Left lung (tissue), 10 donors: ENCODE data around the gene CHPF2. TPM values are rescaled to one million over a fixed set of nuclear protein-coding genes. Genes with fewer than 3 reads are reported as not detected.
A peak's percentile ranks its signal among the peaks of the same experiment; 100 is the strongest.

Source experiments
- ATAC-seq: fragments of 200-7000 bp; cut with Tn5 transposase; one replicate; pipeline ENCODE4 v1.9.1; 2020; ENCODE audit warnings: moderate library complexity
- DNase-seq, 4 donors: peaks; one replicate each; pipeline ENCODE4 v3.0.0-alpha.2; 2013 to 2020
- H3K27ac ChIP-seq, 2 donors: fragments of 200-600 bp; sonication (generic) in 1 of 2; one replicate each; pipeline versions ENCODE4 v1.5.0 to v1.8.0; 2020 to 2021
- H3K27me3 ChIP-seq, 2 donors: fragments of 200-600 bp; sonication (generic) in 1 of 2; one replicate each; pipeline versions ENCODE4 v1.5.0 to v1.8.0; 2020 to 2021
- H3K36me3 ChIP-seq, 2 donors: fragments of 200-600 bp; sonication (generic) in 1 of 2; one replicate each; pipeline versions ENCODE4 v1.5.0 to v1.8.0; 2020 to 2021
- H3K4me1 ChIP-seq, 2 donors: fragments of 200-600 bp; one replicate each; pipeline ENCODE4 v1.8.0; 2021
- H3K4me3 ChIP-seq, 2 donors: fragments of 200-600 bp; sonication (generic) in 1 of 2; one replicate each; pipeline versions ENCODE4 v1.5.0 to v1.8.0; 2020 to 2021; ENCODE audit warnings: mild to moderate bottlenecking in 1 of 2
- H3K9me3 ChIP-seq, 2 donors: fragments of 200-600 bp; sonication (generic) in 1 of 2; one replicate each; pipeline versions ENCODE4 v1.5.0 to v1.8.0; 2020 to 2021
- intact Hi-C, 2 donors: fragments of 100-400 bp; cut with DNase I; formaldehyde crosslinking; loops; one replicate each; pipeline versions ENCODE4 v1.11.2 to v1.14.2; 2022
- polyA plus RNA-seq, 6 donors: library from polyadenylated mRNA; unstranded; fragments of 120-200 nt; gene quantifications; one replicate each; pipeline ENCODE4 v1.2.1, GENCODE V29; 2013; ENCODE audit not compliant: insufficient read length in 6 of 6
- total RNA-seq, 2 donors: library from RNA; stranded (reverse); fragmentation: NEBNext Ultra II Directional; extraction: Animal tissue kit (Norgen Biotek cat#: 25700); gene quantifications; one replicate each; pipeline ENCODE4 v1.2.1, GENCODE V29; 2021
- TF ChIP-seq, protein P1 (sequence below), 2 donors: fragments of 200-600 bp; sonication (generic) in 1 of 2; IDR thresholded peaks; one replicate each; pipeline versions ENCODE4 v1.5.0 to v1.8.0; 2021; ENCODE audit warnings: antibody characterized with exemption in 2 of 2
- donor health status: DM: no; HTN: yes; CAD: no.
- donor health status: DM: no; HTN: no; CAD: no.

Gene CHPF2
- total and polyA plus RNA-seq, 8 donors, result 18.1 to 53.8 (median 23.0) TPM

DNA sequence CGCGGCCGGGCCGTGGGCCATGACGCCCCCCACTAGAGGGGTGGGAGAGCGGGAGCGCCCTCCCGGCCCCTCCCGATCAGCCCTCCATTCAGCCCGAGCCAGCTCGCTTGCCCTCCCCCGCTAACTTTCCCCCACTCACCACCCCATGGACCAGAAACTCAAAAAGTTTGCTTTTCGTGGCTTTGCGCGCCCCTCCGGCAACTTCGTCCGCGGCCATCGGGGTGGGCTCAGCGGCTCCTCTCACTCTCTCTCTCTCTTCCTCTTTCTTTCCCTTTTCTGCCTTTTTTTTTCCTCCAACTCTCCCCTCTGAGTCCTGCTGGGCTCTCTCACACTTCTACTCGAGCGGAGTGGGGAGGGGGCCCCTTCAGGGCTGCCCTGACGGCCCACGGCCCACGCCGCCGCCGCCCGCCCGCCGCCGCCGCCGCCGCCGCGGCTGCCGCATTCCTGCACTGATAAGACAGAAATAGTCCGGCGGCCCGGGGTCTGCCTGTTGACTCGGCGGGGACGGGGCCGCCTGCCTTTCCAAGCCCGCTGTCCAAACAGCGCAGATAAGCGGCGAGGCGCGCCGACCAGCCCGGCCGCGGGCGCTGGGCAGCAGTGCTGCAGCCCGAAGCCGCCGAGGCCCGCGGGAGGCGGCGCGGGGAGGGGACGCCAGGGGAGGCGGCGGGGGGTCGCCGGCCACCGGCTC lies 16.2 kb downstream of the CHPF2 start, which contains the start of gene SMARCD3:
SMARCD3 (minus strand) TSS at position 349 of the 688 bp plus-strand sequence; CDS start at position 217, 132 bp downstream.
- peak within 1 kb of the TSS; percentile 49 to 64 for H3K4me3 ChIP-seq
- H3K36me3 ChIP-seq, result no peaks in the 10 kb centered on the region
- intact Hi-C loops, result loop anchor here in 1 of 2 donors (10.0 kb wide), 1 partner anchor 56 kb away; no protein-coding TSS in a partner anchor
- peak in 3 of 4 donors; percentile 69 to 88 (median 76) for DNase-seq
- no peaks in the 10 kb centered on the region for H3K9me3 ChIP-seq
- peaks cover 15 to 95% of the 10 kb centered on the region in 2 donors for H3K27me3 ChIP-seq
- H3K27ac ChIP-seq, result peak within 1 kb of the TSS; percentile 80 to 89
- TF ChIP-seq, protein P1, sequence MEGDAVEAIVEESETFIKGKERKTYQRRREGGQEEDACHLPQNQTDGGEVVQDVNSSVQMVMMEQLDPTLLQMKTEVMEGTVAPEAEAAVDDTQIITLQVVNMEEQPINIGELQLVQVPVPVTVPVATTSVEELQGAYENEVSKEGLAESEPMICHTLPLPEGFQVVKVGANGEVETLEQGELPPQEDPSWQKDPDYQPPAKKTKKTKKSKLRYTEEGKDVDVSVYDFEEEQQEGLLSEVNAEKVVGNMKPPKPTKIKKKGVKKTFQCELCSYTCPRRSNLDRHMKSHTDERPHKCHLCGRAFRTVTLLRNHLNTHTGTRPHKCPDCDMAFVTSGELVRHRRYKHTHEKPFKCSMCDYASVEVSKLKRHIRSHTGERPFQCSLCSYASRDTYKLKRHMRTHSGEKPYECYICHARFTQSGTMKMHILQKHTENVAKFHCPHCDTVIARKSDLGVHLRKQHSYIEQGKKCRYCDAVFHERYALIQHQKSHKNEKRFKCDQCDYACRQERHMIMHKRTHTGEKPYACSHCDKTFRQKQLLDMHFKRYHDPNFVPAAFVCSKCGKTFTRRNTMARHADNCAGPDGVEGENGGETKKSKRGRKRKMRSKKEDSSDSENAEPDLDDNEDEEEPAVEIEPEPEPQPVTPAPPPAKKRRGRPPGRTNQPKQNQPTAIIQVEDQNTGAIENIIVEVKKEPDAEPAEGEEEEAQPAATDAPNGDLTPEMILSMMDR (IDR thresholded peaks at IDR 0.05), result no peak
- H3K4me1 ChIP-seq, result peaks cover 24 to 89% of the 10 kb centered on the region in 2 donors
- ATAC-seq, result peak; percentile 54

DNA sequence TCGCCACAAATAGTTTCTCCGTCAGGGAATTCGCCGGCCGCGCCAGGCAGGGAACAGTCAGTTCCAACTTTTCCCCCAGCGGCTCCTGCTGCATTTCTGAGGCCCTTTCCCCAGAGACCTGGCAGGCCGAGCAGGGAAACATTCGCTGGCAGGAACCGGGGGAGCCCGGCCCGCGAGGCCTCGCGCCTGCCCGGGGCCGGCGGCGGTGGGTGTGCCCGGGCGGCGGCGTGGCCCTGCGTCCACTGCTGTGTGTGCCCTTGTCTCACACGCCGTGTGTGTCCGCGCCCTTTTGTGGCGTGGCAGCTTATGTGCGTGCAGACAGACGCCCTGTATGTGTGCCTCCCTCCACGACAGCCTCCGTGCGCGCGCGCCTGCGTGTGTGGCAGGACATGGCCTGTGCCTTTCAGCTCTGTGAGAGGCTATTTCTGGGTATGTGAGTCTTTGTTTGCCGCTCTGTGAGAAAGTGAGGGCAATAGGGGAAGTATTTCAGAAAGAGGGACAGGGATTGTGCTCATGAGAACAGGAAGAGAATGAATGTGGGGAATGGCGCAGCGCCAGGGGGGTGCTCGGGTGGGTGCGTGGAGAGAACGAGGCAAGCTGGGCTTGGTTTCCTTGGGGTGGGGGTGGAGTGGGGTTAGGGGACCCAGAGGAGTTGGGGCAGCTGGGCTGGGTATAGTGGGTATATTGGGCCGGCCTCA lies 16.9 kb downstream of the CHPF2 start:
- Histone ChIP-seq H3K27me3 (peaks cover 15 to 99% of the 10 kb centered on the region in 2 donors), H3K9me3 (no peaks in the 10 kb centered on the region), H3K27ac (peak overlapping the region; percentile 80 to 89), H3K36me3 (no peaks in the 10 kb centered on the region), H3K4me1 (peaks cover 24 to 82% of the 10 kb centered on the region in 2 donors), H3K4me3 (peak overlapping the region; percentile 49 to 64)
- intact Hi-C loops, result loop anchor here in 1 of 2 donors (10.0 kb wide), 1 partner anchor 56 kb away; no protein-coding TSS in a partner anchor
- DNase-seq (peak in 3 of 4 donors; percentile 60 to 90 (median 62)), ATAC-seq (peak; percentile 26)
- TF ChIP-seq, protein P1 (IDR thresholded peaks at IDR 0.05), result no peak

DNA sequence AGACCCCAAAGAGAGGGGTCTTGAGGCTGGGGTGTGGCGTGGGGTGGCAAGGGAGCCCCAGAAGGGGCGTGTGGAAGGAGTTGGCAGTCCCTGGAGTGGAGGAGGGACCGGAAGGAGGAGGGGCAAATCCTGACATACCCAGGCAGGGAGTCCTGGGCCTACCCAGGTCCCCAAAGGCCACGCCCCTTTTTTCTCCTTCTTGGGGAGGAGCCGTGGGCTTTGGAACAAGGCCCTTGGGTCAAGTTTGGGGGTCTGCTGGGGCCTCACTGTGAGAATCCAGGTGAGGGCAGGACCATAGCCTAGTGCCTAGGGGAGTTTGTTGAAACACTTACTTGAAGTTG lies 17.4 kb downstream of the CHPF2 start:
- TF ChIP-seq, protein P1 (IDR thresholded peaks at IDR 0.05), result no peak
- intact Hi-C loops, result loop anchor here in 1 of 2 donors (10.0 kb wide), 1 partner anchor 55 kb away; no protein-coding TSS in a partner anchor
- Histone ChIP-seq H3K4me1 (peaks cover 22 to 77% of the 10 kb centered on the region in 2 donors), H3K4me3 (peak overlapping the region; percentile 49 to 64), H3K27me3 (peaks cover 11 to 98% of the 10 kb centered on the region in 2 donors), H3K36me3 (no peaks in the 10 kb centered on the region), H3K9me3 (no peaks in the 10 kb centered on the region), H3K27ac (peak overlapping the region; percentile 80 to 89)
- DNase-seq (peak in 3 of 4 donors; percentile 59 to 88 (median 72)), ATAC-seq (peak; percentile 49)

DNA sequence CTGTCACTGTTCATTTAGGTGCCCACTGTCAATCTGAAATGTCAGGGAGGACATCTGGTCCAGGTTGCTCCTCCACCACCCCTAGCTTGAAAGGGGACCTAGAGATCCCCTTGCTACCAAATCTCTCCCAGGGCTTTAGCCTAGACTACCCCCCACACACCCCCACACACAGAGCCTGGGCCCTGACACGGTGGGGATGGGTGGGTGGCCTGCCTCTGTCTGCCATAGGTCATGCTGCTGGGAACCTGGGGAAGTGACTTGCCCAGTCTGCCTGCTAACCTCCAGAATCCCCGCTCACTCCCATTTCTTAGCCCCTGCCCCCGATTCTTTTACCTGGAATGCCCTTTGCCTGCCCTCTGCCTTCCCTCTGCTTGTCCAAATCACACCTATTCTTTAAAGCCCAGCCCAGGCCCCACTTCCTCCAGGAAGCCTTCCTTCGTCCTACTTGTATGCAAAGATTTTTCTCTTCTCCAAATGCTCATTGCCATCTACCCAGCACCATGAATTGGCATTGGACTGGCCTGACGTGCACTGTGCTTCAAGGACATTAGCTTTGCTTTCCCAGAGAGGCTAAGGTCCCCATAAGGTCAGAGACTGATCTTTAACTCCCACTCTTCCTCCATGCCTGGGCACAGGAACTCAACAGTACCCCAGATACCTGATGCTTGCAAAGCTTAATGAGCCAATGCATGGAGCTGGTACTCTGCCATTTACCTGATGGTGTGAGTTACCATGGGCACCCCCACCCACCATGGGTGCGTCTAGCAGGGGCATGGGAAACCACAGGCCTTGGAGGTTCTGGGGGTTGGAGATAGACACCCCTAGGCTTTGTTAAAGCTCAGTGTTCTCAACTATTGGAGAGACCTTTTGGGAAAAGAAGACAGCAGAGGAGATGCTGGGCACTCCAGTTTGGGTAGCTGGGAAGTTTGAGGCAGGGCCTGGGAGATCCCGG lies 18.2 kb downstream of the CHPF2 start:
- ATAC-seq (no peak), DNase-seq (peak in 1 of 4 donors; percentile 31)
- Histone ChIP-seq H3K4me1 (peaks cover 15 to 70% of the 10 kb centered on the region in 2 donors), H3K27me3 (peaks cover 4 to 96% of the 10 kb centered on the region in 2 donors), H3K9me3 (no peaks in the 10 kb centered on the region), H3K27ac (peak overlapping the region in 1 of 2 donors; percentile 59), H3K4me3 (peak overlapping the region in 1 of 2 donors; percentile 38), H3K36me3 (no peaks in the 10 kb centered on the region)
- intact Hi-C loops, result no loop called here
- TF ChIP-seq, protein P1 (IDR thresholded peaks at IDR 0.05), result no peak
